GM12875 (cell line): ENCODE results near the gene OR4D1.
"Not testable (repeated sequence)": the region's sequence is repeated elsewhere in the genome, so short reads cannot be mapped to it uniquely, and the experiment has no call there.

ENCODE experiments used
- H3K4me3 ChIP-seq: one replicate; pipeline ENCODE4 v1.5.1; 2011; ENCODE audit warnings: low read depth, low read length, control low read depth
- TF ChIP-seq, protein P1 (sequence below): IDR thresholded peaks from 2 replicates; pipeline ENCODE4 v1.5.1; 2011; ENCODE audit warnings: low read depth, mild to moderate bottlenecking, control low read depth, inconsistent platforms, low read length, moderate library complexity, borderline replicate concordance; ENCODE audit not compliant: insufficient read depth

Gene OR4D1

DNA sequence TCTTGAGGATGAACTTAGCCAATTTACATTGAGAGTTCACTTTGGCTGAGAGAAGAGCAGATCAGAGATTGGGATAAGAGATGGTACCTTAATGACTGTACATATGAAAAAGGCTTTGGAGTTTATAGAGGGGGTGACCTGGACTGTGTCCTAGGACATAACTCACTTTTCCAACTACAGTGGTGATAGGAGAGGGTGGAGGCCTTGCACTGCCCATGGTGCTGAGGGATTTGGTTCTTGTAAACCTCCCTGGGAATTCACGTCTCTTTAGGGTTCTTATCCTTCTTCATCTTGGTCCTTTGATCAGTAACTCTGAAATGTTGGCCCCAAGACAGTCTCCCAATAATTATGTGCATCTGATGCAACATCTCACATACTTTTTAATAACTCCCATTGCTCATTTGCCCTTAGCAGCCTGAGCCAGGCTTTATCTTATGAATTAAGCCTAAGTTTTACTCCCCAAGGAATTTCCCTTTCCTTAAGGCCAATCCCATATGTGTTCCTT lies at the start of gene OR4D1:
OR4D1 (plus strand) TSS at position 455 of the 505 bp plus-strand sequence. CDS start 6,770 bp downstream, outside the sequence.
- TF ChIP-seq, protein P1, sequence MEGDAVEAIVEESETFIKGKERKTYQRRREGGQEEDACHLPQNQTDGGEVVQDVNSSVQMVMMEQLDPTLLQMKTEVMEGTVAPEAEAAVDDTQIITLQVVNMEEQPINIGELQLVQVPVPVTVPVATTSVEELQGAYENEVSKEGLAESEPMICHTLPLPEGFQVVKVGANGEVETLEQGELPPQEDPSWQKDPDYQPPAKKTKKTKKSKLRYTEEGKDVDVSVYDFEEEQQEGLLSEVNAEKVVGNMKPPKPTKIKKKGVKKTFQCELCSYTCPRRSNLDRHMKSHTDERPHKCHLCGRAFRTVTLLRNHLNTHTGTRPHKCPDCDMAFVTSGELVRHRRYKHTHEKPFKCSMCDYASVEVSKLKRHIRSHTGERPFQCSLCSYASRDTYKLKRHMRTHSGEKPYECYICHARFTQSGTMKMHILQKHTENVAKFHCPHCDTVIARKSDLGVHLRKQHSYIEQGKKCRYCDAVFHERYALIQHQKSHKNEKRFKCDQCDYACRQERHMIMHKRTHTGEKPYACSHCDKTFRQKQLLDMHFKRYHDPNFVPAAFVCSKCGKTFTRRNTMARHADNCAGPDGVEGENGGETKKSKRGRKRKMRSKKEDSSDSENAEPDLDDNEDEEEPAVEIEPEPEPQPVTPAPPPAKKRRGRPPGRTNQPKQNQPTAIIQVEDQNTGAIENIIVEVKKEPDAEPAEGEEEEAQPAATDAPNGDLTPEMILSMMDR = no peak

DNA sequence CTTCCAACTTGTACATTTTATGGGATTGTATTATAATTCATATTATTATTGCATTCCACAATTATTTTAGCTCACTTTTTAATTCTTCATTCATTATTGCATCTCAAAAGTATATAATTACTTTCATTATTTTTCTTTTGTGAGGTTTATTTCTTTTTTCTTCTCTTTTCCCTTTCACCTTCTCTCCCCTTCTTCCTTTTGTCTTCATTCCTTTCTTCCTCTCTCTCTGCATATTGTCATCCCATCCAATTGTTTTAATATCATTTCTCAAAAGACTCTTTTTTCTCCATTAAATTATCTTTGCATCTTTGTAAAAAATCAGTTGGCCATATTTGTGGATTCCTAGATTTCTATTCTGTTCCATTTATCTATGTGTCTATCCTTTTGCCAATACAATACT lies 47.7 kb upstream of the OR4D1 start:
- TF ChIP-seq, protein P1 = no peak
- H3K4me3 ChIP-seq = no peak overlapping the region

More for the DNA sequence above, at the start of gene OR4D1:
- no peak within 1 kb of the TSS for H3K4me3 ChIP-seq

DNA sequence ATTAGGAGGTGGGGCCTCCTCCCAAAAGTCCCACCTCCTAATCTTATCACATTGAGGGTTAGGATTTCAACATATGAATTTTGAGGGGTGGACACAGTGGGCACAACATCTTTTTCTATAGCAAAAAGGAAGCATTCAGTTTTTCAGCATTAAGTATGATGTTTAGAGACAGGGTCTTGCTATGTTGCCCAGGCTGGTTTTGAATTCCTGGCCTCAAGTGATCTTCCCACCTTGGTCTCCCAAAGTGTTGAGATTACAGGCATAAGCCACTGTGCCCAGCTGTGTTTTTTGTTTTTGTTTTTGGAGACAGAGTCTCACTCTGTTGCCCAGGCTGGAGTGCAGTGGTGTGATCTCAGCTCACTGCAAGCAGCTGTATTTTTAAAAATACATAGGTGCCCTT lies 46.3 kb upstream of the OR4D1 start:
- H3K4me3 ChIP-seq = not testable (repeated sequence)

DNA sequence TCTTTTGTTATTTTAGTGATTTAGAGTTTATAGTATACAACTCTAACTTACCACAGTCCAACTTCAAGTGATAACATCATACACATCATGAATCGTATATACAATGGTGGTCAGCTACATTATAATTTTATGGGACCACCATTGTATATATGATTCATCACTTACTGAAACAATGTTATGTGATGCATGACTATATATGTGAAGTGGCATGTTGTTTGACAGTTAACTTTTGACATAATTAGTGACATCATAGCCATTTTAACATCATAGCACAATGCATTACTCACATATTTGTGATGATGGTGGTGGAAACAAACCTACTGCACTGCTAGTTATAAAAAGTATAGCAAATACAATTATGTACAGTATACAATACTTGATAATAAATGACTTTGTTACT lies 43.1 kb upstream of the OR4D1 start:
- TF ChIP-seq, protein P1 = no peak
- H3K4me3 ChIP-seq = no peak overlapping the region

DNA sequence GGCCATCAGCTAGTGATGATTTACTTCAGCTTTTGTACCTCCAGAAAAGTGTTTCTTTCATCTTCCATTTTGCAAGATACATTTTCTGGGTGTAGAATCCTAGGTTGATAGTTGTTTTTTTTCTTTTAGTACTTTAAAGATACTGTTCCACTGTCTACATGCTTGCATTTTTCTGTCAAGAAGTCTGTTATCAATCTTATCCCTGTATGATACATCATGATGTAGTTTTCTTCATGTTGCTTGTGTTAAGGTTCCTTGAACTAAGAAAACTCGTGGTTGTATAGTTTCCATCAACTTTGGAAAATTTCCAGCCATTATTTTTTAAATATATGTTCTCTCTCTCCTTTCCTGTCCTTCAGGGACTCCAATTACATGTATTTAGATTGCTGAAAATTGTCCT lies 40.9 kb upstream of the OR4D1 start:
- TF ChIP-seq, protein P1 = no peak
- H3K4me3 ChIP-seq = no peak overlapping the region

DNA sequence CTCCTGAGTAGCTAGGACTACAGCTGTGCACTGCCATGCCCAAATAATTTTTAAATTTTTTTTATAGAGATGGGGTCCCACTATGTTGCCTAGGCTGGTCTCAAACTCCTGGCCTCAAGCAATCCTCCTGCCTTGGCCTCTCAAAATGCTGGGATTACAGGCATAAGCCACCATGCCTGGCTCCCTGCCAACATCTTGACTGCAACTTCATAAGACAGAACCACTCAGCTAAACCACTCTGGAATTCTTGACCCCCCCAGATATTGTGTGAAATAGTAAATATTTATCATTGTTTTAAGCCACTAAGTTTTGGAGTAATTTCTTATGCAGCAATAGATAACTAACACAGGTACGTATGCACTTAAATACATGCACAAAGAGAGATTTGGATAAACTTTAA lies 39.0 kb upstream of the OR4D1 start:
- TF ChIP-seq, protein P1 = no peak
- H3K4me3 ChIP-seq = no peak overlapping the region

DNA sequence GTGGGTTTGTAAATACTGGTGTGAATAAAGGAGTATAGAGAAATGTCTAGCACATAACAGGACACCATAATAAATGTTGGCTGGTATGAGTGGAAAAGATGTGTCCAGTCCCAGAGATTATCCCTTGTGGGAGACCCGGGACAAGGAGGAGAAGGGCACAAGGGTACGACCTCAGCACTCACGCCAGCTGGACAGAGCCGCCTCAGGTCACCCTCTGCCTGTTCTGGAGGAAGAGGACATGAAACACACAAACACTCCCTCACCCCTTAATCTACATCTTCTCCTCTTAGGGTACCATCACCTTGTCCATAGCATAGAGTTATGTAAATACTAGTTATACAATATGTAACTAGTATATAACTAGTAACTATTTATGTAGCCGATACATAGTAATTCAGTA lies 38.2 kb upstream of the OR4D1 start:
- no peak overlapping the region for H3K4me3 ChIP-seq
- TF ChIP-seq, protein P1 = no peak

DNA sequence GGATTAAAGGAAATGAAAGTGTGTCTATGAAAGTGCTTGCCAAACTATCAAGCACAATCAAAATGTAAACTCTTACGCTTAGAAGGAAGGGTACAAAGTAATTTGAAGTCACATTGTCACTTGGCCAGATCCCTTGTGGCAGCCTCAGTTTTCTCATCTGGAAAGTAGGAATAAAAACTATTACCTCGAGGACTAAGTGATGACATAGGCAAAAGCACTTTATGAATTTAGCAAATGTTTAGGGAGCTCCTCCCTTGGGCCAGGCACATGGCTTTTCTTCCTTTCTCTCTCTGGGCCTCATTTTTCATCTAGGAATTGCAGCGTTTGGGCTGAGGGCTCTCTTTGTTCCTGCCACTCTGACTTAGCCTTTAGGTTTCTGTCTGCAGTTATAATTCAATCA lies 36.5 kb upstream of the OR4D1 start:
- TF ChIP-seq, protein P1 = no peak
- no peak overlapping the region for H3K4me3 ChIP-seq
